ENCODE measurements around the gene TMUB2.
A peak's percentile ranks its signal among the peaks of the same experiment; 100 is the strongest.

Gene TMUB2

DNA sequence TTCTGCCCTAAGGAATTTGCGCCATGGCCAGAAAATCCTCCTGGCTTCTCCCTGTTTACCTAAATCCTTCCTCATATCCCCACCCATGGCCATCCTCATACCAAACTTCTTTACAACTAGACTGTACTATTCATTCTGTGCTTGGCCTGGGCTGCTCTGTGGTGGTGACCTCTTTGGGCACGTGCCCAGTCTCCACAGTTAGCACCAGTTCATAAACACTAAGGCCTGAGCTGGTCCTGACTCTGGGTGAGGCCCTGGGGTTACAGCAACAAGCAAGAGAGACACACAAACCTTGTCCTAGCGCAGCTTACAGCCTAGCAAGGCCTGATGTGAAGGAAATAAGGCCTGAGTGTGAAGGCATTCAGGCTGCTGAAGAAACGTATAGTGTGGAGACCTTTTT lies 16.0 kb downstream of the TMUB2 start:
- DNase-seq (ENCODE audit: low read depth in 1 of 2, low spot score in 1 of 2): no peak

DNA sequence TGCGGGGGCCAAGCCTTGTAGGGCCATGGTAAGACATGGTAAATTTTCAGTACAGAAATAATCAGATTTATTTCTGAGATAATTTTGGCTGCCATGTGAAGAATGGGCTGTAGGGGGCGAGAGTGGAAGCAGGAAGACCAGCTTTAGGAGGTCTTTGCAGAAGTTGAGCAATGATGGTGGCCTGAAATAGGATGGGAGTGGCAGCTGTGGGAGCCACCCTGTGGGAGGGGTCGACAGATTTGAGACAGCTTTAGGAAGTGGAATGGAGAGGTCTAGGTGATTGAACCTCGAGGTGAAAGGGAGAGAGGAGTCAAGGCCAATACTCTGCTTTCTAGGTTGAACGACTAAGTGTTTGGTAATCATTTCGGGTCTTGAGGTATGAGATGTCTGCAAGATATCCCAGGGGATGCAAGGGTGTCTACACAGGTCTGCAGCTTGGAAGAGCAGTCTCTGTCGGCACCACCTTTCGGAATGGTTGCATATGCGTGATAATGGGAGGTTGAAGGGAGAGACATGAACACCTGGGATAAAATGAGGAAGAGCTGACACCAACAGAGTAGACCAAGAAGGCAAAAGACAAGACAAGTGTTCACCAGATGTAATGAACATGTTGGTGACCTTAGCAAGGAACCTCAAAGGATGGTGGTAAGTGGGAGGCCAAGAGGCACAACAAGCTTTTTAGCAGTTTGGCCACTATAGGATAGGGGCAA lies 17.1 kb downstream of the TMUB2 start:
- DNase-seq (ENCODE audit: low read depth in 1 of 2, low spot score in 1 of 2): peak in 1 of 2 donors; percentile 47

DNA sequence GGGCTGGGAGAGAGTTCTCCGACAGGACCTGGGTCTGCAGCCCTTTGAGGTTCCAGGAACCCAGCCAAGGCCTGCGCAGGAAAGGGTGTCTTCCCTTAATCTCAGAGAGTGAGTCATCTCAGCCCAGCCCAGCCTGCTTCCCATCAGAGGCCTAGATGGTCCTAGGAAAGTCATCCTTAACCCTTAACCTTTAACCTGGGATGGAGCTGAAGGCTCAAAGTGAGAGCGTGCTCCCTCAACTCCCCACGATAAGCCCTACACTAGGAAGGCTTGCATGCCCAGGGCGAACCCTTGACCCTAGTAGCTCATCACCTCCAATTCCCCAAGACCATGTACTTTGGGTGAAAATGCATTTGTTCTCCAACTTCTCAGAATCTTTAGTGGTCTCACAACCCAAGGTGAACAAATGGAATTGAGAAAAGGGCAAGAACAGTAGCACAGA lies 17.7 kb downstream of the TMUB2 start:
- DNase-seq (ENCODE audit: low read depth in 1 of 2, low spot score in 1 of 2): no peak

DNA sequence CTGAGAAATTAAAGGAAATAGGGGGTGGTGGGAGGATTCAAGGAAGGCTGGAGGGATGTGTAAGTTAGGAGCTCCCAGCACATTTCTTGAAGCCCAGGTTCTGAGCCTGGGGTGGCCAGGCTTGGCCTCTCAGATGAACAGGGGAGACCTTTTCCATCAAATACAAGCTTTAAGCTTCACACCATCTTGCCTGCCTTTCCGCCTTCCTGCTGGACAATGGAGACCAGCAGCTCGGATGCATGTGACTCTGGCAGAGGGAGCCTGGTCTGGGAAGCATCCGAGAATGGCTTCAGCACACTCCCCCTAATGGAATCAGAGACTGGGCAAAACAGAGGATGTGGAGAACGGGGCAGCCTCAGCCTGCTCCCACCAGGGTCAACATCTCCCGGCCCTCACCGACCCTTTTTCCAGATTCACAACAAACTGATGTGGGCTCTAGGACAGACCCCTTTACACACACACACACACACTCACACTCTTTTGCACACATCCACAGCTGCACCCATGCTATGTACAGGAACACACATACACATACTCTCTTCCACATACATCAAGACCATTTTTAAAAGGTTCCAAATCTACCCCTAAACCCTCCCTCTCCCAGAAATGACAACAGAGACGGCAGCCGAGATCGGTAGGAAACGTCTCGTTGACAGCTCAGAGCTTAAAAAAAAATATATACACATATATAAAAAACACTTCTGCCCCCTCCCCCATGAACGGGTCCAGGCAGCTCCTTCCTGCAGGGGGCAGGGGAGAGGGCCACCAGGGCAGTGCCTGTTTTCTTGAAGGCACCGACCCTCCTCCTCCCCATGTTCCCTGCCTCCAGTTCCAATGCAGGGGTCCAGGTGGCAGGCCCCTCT lies 19.4 kb downstream of the TMUB2 start:
- DNase-seq (ENCODE audit: low read depth in 1 of 2, low spot score in 1 of 2): no peak

DNA sequence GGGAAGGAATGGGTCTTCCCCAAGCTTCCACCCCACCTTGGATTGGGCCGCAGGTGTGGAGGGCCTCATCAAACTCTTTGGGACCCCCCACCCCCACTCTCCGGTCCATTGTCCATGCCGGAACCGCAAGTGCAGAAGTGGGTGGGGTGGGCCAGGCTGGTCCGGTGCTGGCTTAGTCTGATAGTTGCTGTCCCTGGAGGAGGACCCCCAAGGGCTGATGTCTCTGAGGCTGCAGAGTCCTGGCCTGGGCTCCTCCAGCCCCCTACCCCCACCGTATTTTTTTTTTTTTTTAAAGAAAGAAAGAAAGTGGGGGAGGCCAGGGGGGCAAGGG lies 20.0 kb downstream of the TMUB2 start:
- no peak for DNase-seq (ENCODE audit: low read depth in 1 of 2, low spot score in 1 of 2)

DNA sequence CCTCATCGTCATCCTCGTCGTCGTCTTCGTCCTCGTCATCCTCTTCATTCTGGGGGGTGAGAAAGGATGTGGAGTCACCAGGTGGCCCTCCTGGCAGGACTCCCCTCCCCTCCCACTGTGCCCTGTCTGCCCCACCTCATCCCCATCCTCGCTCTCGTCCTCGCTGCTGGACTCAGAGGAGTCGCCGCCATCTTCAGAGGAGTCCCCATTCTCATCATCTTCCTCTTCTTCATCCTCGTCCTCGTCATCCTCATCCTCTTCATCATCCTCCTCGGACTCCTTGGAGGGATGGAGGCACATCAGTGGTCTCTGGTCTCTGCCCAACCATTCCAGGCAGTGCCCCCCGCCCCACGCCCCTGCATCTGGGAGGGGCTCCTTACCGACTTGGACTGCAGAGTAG lies 20.5 kb downstream of the TMUB2 start:
- DNase-seq (ENCODE audit: low read depth in 1 of 2, low spot score in 1 of 2): no peak

DNA sequence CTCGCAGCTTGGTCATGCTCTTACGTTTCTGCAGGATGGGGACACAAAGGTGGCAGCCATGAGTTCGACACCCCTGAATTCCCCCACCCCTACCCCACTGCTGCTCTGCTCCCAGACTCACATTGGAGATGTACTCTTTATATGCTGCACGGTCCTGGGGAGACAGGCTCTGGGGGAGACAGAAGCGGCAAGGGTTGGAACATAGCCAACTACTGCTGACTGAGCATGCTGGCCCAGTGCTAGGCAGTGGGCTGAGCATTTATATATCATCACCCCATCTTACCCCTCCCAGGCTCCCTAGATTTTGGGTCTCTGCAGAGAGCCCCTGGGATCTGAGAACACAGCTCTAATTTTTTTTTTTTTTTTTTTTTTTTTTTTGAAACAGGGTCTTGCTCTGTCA lies 21.0 kb downstream of the TMUB2 start:
- DNase-seq (ENCODE audit: low read depth in 1 of 2, low spot score in 1 of 2): no peak

DNA sequence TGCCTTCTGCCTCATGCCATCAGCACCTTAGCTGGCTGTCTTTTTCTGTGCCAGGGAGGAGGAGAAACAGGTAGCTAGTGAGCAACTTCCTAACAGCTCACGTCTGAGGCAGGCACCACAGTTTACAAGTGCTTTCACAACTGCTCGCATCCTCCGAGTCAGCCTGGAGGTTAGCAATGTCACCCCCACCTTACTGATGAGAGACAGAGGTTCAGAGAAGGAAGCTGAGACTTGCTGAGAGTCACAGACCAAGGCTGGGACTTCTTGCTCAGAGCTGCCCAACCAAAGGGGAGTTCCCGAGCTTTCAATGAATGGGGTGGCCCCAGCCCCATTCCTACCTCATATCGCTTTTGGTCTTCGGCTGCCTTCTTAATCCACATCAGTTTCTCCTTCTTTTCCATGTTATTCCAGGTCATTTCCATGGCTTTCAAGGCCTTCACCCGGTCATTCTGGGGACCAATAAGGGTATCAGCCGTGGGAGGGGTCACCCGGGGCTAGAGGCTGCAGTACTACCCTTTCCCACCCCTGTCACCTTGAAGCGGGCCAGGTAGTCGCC lies 23.1 kb downstream of the TMUB2 start:
- peak in 1 of 2 donors; percentile 47 for DNase-seq (ENCODE audit: low read depth in 1 of 2, low spot score in 1 of 2)

DNA sequence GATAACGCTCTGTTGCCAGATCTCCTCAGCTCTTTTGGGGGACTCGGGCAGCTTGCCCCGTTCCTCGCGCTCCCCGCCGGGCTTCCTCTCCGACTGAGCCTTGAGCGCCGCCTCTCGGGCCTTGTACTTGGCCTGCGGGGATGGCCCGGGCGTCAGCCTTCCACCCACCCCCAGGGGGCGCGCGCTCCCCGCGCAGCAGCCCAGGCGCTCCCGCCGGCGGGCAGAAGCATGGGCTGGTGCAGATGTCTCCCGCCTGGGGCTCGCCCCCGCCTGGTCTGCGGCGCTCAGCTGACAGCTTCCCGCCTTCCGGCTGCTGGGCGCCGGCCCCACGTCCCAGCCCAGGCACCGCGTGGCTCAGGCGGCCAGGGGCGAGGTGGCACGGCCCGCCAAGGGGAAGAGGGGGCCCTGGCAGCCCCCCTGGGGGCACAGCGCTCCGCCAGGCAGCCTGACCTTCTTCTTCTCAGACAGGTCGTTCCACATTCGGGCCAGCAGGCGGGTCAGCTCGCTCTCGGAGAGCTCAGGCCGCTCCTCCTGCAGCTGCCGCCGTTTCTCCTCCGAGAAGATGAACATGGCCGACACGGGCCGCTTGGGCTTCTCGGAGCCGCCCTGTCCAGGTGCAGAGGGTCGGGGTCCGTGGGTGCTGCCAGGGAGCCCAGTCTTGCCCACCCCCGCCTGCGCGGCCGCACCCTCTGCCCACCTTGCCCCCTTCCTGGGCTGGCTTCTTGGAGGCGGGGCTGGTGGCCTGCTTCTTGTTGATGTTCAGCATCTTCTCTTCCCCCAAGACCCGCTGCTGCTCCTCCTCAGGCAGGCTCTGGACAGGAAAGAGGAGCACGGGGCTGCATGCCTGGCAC lies 23.8 kb downstream of the TMUB2 start:
- peak; percentile 78 to 83 for DNase-seq (ENCODE audit: low read depth in 1 of 2, low spot score in 1 of 2)

DNA sequence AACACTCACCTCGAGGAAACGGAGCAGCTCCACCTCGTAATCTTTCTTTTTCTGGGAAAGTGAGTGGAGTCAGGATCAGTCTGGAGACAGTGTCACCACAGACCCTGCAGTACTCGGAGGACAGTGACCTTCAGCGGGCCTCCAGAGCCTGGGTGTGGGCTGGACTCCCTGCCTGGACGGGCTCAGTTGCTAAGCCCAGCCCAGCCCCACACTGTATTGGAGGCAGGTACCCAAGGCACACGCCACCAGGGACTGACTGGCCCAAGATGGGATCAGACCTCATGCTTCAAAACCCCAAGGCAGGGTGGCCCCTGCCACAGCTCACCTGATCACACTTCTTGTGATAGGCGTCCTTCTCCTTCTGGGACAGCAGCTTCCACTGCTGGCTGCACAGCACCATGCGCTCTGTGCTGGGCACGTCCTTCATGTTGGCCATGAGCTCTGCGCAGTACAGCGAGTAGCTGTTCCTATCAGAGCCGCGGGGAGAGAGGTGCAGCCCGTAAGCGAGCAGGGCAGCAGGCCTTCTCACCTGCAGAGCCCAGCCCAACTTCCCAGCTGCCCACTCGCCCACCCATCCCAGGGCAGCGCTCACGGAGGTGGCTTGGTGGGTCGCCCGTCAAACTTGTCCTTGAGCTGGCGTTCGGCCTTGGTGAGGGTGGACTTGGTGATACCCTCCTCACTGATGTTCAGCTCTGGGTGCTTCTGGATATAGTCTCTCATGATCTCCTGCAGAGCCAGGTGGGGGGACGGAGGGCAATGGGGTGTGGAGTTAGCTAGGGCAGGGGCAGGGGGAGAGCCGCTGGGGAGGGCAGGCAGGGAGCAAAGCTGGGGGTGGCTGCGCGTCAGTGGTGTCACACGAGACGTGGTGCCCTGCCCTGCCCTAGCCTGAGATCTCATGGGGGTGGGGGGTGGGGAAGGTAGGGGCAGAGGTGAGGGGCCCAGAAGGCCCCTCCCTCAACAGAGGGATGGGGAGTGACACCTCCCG lies 24.8 kb downstream of the TMUB2 start:
- DNase-seq (ENCODE audit: low read depth in 1 of 2, low spot score in 1 of 2): no peak

DNA sequence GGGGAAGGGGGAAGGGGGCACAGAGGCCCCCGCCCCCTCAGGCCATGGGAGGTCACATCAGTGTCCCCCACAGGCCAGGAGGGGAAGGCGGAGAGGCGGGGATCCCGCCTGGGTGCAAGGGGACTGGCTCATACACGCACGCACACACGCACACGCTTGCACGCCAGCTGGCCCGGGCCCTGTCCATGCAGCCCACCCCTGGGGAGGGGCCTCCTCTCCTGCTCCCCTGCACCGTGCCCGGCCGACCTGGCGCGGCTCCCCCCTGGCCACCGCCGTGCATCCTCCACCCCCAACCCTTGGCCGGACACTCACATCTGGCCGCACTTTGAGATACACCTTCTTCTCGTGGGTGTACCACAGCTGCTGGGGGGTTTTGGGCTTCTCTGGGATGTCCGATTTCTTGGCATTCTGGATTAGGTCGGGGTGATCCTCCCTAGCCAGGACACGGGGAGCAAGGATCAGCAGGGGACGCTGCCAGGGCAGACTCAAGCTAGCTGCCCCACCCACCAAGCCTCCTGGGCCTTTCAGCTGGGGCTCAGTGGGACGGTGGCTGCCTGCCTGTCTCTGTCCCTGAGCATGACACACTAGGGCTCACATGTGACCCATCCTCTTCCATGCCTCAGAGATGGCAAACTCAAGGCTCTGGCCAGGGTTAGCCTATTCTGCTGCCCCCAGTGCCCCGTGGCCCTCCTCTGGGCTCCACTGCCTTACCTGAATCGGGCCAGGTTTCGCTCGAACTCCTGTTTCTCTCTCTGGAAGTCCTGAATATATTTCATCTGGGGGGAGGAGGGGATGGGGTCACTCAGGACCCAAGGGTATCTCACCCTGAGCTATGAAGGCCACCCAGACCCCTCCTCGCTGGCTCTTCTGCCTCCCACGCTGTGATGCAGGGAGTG lies 26.0 kb downstream of the TMUB2 start:
- no peak for DNase-seq (ENCODE audit: low read depth in 1 of 2, low spot score in 1 of 2)

DNA sequence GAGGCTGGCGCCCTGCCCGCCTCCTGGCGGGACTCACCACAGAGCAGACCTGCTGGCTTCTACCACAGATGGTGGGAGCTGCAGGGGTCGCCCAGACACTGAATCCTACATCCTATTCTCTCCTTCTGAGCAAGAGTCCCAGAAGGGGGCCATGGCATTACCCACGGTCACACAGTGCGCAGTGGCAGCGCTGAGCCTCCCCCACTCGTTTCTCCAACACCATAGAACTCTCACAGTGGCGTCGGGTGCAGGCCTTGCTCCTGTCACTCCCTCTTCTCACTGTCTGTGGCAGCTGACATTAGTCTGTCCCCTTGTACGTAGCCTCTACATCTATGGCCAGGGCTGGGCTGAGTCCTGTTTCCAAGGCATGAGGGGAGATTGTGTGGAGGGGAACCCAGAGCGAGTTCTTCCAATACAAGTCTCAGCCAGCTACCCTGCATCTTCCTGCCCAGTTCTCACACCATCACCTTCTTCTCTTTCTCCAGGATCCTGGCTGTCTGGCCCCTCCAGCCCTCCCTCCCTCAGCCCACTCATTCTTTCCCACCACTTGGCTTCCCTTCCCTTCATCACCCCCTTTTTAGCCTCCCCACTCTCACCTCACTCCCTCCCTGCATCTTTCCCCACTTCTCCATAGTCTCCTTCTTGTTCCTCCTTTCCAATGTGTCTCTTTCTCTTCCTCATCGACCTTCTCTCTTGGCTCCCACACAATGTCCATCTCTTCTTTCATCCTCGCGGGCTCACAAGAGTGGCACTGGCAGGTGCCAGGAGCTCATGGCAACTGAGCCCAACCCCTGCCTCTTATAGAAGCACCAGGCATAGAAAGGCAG lies 26.8 kb downstream of the TMUB2 start:
- no peak for DNase-seq (ENCODE audit: low read depth in 1 of 2, low spot score in 1 of 2)

DNA sequence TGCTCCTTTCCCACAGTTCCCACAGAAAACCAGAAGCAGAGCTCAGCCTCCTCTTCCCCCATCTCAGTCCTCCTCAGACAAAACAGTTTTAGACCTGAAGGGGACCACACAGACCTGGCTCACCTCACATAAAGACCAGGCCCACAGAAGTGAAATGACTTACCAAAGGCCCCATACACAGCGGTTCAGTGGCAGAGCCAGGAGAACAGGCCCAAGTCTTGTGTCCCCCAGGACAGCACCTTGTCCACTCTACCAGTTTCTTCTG lies 27.4 kb downstream of the TMUB2 start:
- DNase-seq (ENCODE audit: low read depth in 1 of 2, low spot score in 1 of 2): no peak

DNA sequence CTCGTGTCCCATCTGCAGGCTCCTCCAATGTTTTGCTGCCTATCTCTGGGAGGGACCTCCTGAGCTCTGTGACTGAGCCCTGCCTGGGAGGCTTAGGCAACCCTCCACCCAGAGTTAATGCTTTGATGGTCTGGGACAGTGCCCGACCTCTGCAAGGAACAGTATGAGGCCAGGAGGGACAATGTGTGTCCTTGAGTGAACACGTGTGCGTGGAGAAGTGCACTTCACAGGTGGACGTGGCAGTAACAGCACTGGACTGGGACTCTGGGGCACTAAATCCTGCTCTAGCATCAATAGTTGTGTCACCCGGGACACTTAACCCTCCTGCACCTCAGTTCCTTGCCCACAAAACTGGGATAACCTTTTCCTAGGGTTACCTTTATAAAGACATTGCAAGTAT lies 28.1 kb downstream of the TMUB2 start:
- DNase-seq (ENCODE audit: low read depth in 1 of 2, low spot score in 1 of 2): no peak

DNA sequence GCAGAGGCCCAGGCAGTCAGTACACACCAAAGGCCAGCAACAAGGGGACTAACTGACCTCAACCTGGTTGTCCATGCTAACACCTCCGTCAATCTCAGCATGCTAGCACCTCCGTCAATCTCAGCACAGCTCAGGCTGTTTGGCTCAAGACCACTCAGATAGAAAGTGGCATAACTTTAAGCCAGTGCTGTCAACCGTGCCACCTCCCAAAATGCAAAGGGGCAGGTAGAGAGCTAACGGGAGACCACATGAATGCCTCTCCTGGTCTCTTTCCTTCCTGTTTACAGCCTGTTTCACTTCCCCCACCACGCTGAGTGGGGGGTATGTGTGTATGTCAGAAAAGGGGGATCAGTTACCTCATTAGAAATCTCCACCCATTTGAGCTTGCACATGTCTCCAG lies 29.4 kb downstream of the TMUB2 start:
- DNase-seq (ENCODE audit: low read depth in 1 of 2, low spot score in 1 of 2): no peak

DNA sequence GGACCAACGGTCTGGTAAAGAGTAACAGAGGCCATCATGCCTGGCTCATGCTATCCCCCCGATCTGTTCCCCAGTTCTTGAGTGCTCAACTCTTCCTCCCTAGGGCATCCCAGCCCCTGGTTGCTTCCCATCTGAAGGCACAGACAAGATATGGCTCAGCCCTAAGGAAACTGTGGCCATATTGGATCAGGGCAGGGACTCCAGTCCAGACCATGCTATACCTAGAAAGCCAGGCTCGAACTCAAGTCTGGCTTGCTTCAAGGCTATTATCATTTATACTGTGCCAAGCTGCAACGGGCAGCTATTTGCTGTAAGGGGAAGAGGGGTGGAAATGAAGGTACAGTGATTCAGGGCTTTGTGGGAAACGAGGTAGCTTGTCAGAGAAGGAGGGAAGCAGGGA lies 29.9 kb downstream of the TMUB2 start:
- no peak for DNase-seq (ENCODE audit: low read depth in 1 of 2, low spot score in 1 of 2)

DNA sequence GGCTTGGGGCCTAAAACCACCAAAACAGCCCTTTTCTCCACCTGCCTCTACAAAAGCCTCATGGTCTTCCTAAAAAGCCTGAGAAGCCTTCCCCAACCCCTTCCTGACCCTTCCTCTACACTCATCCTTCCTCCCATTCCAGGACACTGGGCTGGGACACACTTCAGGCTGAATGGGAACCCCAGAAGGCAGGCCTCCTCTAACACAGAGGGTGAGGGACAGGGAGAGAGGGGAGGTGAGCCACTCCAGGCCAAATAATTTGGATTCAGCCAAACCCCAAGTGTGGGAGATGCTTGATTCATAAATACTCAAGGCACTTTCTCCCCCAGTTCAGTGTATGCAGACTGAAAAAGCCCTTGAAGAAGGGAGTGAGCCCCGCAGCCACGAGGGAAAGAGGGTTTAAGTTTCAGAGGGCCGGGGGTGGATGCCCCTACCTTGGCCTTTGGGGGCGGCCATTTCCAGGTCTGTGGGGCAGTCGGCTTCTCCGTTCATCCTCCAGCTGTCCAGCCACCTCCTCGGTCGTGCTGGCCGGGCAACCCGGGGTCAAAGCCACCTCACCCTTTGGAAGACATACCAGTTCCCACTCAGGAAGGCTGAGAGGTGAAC lies 31.1 kb downstream of the TMUB2 start:
- DNase-seq (ENCODE audit: low read depth in 1 of 2, low spot score in 1 of 2): no peak

All from activated CD4-positive, alpha-beta T cell treated with anti-CD3 and anti-CD28 coated beads, Interleukin-2, amount 50 U/mL, for 24 hours (primary cell).